GM08714 (cell line): ENCODE data around the gene HSBP1L1.
"Not testable (repeated sequence)": the region's sequence is repeated elsewhere in the genome, so short reads cannot be mapped to it uniquely, and the experiment has no call there.

Experiments
- H3K4me3 ChIP-seq: fragments of 200-500 bp; sonication (Bioruptor generic); 2 replicates; pipeline ENCODE4 v1.5.1; 2014; ENCODE audit warnings: mild to moderate bottlenecking, low read length, inconsistent platforms
- ZNF274 ChIP-seq: IDR thresholded peaks from 2 replicates; pipeline ENCODE4 v1.6.1; 2012; ENCODE audit warnings: mild to moderate bottlenecking, low read depth, low read length

The HSBP1L1 gene

DNA sequence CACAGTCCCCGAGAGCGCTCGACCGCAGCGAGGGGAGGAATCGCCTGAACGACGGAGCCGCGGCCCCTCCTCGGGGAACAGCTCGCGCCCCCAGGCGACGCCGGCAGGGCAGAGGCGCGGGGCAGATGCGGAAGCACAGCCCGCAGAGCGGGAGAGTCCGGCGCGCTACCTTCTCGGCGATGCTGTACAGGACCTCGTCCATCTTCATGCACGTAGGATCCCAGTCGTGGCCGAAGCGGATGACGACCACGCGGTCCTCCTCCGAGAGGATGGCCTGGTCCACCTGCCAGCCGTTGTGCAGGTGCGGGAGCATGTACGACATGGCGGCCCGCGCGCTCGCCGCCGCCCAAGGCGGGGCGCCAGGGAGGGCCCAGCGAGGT lies 23.6 kb downstream of the HSBP1L1 start:
- H3K4me3 ChIP-seq: peak overlapping the region; percentile 97
- TF ChIP-seq ZNF274: no peak

DNA sequence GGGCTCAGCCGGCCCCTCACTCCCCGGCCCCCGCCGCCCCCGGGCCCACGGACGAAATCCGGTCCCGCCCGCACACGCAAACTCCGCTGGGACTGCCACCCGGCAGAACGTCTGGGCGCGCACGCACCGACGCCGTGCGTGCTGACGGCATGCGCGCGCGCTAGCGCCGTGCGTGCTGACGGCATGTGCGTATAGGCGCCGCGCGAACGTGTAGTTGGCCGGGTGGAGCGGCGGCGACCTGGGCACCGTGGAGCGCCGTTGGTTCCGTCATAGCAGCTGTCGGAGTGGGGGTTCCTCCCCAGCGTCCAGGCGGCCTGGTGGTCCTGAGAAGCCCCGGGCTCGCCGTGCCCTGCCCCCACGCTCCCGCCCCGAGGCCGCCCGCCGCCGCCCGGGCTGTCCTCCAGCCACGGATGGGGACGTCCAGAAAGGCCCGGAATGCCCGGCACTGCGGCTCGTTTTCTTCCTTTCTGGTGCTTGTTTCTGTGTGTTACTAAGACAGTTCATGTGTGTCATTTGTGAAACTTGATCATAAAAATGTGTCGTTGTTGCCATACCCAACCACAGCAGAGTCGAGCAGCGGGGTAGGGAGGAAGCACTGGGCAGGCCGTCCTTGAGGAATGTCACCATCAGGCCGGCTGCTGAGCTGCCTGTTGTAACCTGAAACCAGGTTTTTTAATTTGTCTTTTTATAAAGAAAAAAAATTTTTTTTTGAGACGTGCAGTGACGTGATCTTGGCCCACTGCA lies 24.2 kb downstream of the HSBP1L1 start, which contains the start of gene TXNL4A:
Gene TXNL4A, minus strand, starts transcription at position 113 of the 744 bp plus-strand sequence. CDS start 171 bp downstream, outside the sequence.
- peak within 1 kb of the TSS; percentile 97 for H3K4me3 ChIP-seq
- TF ChIP-seq ZNF274: no peak

DNA sequence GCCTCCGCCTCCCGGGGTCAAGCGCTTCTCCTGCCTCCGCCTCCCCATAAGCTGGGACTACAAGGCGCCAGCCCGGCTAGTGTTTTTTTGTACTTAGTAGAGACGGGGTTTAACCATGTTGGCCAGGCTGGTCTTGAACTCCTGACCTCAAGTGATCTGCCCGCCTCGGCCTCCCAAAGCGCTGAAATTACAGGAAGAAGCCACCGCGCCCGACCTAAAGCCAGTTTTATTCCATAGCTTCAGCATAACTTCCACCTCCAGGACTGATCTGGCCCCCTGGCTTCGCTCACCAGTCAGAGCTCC lies 24.7 kb downstream of the HSBP1L1 start:
- H3K4me3 ChIP-seq: peak overlapping the region; percentile 97
- no peak for TF ChIP-seq ZNF274

DNA sequence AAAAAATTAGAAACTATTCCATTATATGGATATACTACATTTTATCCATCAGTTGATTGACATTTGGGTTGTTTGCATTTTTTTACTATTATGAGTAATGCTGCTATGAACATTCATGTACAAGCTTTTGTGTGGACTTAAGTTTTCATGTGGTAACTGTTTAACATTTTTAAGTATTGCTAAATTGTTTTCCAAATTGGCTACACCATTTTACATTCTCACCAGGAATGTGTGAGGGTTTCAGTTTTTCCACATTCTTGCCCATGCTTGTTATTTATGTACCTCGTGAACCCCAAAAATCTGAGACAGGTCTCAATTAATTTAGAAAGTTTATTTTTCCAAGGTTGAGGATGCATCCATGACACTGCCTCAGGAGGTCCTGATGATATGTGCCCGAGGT lies 27.1 kb downstream of the HSBP1L1 start:
- H3K4me3 ChIP-seq: no peak overlapping the region
- TF ChIP-seq ZNF274: no peak

DNA sequence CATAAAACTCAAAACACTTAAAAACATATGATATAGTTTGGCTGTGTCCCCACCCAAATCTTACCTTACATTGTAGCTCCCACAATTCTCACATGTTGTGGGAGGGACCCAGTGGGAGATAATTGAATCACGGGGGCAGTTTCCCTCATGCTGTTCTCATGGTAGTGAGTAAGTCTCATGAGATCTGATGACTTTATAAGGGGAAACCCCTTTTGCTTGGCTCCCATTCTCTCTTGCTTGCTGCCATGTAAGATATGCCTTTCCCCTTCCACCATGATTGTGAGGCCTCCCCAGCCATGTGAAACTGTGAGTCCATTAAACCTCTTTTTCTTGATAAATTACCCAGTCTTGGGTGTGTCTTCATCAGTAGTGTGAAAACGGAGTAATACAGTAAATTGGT lies 35.3 kb downstream of the HSBP1L1 start:
- H3K4me3 ChIP-seq: not testable (repeated sequence)

DNA sequence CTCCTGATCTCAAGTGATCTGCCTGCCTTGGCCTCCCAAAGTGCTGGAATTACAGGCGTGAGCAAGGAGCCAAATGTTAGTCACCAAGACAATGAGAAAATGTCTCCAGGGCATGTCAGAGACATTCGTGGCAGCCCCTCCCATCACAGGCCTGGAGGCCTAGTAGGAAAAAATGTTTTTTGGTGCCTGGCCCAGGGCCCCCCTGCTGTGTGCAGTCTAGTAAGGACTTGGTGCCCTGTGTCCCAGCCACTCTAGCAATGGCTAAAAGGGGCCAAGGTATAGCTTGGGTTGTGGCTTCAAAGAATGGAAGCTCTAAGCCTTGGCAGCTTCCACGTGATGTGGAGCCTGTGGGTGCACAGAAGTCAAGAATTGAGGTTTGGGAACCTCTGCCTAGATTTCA lies 36.4 kb downstream of the HSBP1L1 start:
- TF ChIP-seq ZNF274: no peak
- no peak overlapping the region for H3K4me3 ChIP-seq

DNA sequence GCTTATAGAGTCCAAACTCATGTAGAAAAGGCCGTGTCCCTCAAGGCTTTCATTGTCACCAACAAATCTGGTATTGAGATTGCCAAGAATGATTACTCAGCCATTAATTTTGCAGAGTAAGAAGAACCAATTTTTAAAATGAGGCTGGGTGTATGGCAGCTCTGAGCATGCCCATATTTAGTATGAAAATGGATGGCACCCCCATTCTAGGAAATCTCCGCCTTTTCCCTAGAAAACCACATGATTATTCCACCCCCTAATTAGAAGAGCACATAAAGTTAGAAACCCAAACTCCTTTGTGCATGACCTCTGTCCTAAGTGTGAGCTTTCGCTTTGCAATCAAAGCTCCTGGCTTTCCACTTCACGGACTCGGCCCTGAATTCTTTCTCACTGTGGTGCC lies 38.0 kb downstream of the HSBP1L1 start:
- no peak for TF ChIP-seq ZNF274
- H3K4me3 ChIP-seq: no peak overlapping the region

DNA sequence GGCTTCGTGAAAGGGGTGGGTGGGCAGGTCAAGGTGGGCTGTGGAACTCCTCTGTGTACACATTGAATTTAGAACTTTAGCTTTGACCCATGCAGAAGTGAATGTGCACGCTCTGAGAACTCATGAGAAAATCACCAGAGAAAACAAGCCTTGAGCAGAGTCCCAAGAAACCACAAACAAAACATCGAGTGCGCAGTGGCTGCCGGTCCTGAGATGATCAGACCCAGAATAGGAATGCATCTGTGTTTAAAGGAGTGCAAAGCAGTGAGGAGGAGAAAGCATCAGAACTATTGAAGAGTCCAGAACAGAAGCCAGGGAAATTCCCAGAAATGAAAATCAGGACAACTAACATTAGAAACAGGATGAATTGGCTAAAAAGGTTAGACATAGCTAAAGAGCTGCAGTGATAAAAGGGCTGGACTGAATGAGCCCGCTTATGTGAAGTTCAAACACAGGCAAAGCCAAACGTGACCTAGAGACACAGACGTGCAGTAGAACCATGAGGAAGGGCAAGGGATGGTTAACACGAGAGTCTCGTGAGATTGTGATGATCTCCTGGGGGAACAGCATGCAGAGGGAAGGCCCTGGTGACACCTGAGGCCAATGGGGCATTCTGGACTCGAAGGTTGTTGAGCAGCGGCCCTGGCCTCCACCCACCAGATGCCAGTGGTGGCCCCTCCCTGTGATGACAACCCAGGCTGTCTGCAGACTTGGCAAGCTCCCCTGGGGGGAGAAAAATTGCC lies 40.3 kb downstream of the HSBP1L1 start:
- TF ChIP-seq ZNF274: no peak
- H3K4me3 ChIP-seq: no peak overlapping the region

DNA sequence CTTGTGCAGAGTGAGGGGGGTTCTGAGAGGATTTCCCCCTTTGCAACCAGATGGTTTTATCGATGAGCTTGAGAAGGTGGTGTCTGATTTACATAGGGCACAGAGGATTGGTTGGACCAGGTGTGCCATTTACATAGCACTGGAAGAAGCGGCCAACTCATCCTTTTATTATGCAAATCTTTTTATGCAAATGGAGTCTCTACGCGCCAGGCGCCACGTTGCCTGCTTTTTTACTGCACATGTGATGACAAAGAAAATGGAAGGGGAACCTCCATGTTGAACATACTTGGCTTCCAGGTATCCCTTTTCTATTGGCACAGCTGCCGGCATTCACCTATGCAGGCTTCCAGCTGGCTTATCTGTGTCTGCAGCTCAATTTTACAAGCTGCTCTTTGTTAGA lies 42.3 kb downstream of the HSBP1L1 start:
- no peak for TF ChIP-seq ZNF274
- H3K4me3 ChIP-seq: no peak overlapping the region

DNA sequence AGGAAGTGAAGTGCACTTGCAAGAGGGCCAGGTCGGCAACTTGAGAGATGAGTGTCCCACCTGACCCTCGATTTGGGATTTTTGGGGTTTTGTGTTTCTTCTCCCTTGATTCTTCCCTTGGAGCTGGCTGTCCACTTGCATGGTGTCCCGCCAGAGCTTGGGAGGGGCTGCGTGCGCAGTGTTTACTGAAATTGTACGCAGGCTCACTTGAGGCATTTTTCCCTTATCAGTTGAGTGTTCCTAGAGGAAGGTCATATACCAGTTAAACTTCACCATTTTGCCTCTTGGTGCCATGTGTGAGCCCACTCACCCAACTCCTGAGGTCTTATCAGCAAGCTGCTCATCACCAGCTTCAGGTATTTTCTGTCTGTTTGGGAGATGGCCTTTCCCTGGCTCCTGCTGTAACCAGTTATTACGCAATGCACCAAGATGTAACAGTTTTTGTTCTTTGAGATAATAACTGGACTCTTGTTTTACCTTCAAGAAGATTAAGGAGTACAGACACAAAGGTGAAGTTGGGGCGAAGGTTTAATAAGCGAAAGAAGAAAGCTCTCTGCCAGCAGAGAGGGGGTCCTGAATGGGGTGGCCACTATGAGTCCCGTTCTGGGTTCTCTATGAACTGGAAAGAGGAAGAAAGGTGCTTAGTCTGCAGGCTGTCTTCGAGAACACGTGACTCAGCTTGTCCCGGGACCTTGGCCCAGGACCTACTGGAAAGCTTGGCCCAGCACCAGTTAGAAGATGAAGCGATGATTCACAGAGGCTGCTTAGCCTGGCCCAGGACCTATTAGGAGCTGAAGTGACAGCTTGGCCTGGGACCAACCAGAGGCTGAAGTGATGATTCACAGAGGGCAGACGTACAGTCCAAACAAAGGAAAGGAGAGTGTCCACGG lies 45.5 kb downstream of the HSBP1L1 start:
- no peak overlapping the region for H3K4me3 ChIP-seq
- TF ChIP-seq ZNF274: no peak

DNA sequence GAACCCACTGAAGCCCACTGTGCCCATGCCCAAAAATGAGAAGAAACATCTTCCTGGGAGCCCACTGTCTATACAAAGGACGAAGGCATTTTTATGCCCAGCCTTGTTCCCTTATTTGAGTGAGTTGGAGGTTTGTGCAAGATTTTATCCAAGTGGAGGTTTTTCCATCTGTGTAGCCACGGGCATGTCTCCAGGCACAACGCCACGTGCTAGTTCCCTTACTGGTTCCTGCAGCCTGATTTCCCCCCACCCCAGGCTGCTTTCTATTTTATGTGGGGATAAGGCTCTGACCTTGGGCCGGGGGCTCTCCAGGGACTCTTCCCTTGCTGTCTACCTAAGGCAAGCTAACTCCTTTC lies 46.1 kb downstream of the HSBP1L1 start:
- TF ChIP-seq ZNF274: no peak
- H3K4me3 ChIP-seq: no peak overlapping the region

DNA sequence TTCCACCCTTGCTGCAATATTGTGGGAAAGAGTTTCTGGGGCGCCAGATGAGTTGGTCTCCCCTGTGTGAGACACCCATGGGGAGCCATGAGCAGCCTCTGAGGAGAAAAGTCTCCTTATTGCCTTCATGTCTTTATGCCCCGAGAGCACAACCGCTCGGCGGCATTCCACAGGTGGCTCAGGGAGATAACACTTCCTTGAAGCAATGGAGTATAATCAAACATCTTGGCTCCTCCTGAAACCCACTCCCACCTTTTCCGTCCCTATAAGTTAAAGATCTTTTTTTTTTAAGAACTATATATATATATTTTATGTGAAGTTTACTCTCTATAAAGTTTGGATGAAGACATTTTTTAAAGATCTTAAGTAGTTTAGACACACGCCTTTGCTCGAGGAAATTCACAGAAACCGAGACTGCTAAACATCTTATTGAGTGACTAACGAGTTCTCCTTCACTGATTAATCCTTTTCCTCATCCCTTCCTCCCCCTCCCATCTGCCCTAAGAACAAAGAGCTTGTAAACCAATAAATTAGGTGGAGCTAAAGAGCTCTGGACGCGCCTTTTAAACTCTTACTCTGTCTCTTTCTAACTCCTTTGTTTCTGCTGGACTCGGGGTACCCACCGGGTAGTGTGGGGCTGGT lies 47.2 kb downstream of the HSBP1L1 start:
- H3K4me3 ChIP-seq: not testable (repeated sequence)

DNA sequence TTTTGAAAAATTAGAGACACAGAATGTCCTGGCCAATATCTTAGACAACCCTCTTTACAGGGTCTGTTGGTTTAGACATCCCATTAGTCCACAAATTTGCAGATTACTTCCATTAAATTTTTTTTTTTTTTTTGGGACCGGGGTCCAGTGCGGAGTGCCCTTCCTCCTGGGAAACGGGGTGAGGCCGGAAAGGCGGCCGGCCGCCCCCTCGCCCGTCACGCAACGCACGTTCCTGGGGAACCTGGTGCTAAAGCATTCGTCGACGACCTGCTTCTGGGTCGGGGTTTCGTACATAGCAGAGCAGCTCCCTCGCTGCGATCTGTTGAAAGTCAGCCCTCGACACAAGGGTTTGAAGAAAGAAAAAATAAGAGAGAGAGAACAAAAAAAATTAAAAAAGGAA lies 48.3 kb downstream of the HSBP1L1 start:
- no peak for TF ChIP-seq ZNF274
- H3K4me3 ChIP-seq: no peak overlapping the region
